Amniotic stem cell (primary cell): ENCODE data around the gene GDF11.

ENCODE experiments used
- DNase-seq: peaks from one replicate; lab custom pipeline; 2025; lab: John Stamatoyannopoulos, UW

GDF11 gene

GRCh38 chr12:55795950-55796349 is 53.0 kb downstream of the GDF11 start:
- DNase-seq: no peak

GRCh38 chr12:55797068-55797467 is 54.1 kb downstream of the GDF11 start:
- no peak for DNase-seq

GRCh38 chr12:55797550-55797949 is 54.6 kb downstream of the GDF11 start:
- DNase-seq: no peak
